ENCODE measurements around the gene SPDEF.

The SPDEF gene

DNA sequence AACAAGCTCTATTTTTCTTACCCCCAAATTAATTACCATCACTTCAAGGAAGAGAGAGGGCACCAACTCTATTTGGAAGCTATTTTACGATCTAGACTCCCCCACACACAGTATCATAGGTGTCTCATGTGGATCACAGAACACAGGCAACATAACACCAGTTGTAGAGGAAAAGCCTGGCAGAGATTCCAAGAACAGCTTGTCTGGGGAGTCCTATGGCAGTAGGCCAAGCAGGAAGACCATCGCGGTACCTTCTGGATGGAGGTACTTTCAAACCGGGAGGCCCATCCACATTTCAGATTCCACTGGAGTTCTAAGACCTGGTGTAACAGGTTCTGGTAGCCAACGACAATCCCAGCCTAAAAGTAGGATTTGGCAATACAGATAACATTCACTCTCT, 37.6 kb upstream of the SPDEF start:
- TF ChIP-seq, protein P1, sequence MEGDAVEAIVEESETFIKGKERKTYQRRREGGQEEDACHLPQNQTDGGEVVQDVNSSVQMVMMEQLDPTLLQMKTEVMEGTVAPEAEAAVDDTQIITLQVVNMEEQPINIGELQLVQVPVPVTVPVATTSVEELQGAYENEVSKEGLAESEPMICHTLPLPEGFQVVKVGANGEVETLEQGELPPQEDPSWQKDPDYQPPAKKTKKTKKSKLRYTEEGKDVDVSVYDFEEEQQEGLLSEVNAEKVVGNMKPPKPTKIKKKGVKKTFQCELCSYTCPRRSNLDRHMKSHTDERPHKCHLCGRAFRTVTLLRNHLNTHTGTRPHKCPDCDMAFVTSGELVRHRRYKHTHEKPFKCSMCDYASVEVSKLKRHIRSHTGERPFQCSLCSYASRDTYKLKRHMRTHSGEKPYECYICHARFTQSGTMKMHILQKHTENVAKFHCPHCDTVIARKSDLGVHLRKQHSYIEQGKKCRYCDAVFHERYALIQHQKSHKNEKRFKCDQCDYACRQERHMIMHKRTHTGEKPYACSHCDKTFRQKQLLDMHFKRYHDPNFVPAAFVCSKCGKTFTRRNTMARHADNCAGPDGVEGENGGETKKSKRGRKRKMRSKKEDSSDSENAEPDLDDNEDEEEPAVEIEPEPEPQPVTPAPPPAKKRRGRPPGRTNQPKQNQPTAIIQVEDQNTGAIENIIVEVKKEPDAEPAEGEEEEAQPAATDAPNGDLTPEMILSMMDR (IDR thresholded peaks at IDR 0.05; ENCODE audit: low read depth, low read length), result no peak
- peaks cover 23% of the 10 kb centered on the region for H3K36me3 ChIP-seq

GRCh38 chr6:34592208-34592952, 36.3 kb upstream of the SPDEF start:
- TF ChIP-seq, protein P1 (IDR thresholded peaks at IDR 0.05; ENCODE audit: low read depth, low read length), result no peak
- Histone ChIP-seq H3K4me3 (ENCODE audit: low read depth, low read length) (no peak overlapping the region), H3K27ac (no peak overlapping the region), H3K27me3 (ENCODE audit: insufficient read depth, low read depth, severe bottlenecking) (no peaks in the 10 kb centered on the region), H3K36me3 (peaks cover 36% of the 10 kb centered on the region), H3K9me3 (ENCODE audit: severe bottlenecking) (no peaks in the 10 kb centered on the region)
- DNase-seq, result no peak

More for the DNA sequence above, 37.6 kb upstream of the SPDEF start:
- H3K4me3 ChIP-seq (ENCODE audit: low read depth, low read length), result no peak overlapping the region
- H3K27ac ChIP-seq, result no peak overlapping the region
- no peaks in the 10 kb centered on the region for H3K27me3 ChIP-seq (ENCODE audit: insufficient read depth, low read depth, severe bottlenecking)
- H3K9me3 ChIP-seq (ENCODE audit: severe bottlenecking), result no peaks in the 10 kb centered on the region
- no peak for DNase-seq

GRCh38 chr6:34589691-34590090, 33.6 kb upstream of the SPDEF start:
- DNase-seq, result no peak
- H3K27ac ChIP-seq, result no peak overlapping the region
- H3K27me3 ChIP-seq (ENCODE audit: insufficient read depth, low read depth, severe bottlenecking), result no peaks in the 10 kb centered on the region
- H3K36me3 ChIP-seq, result peaks cover 50% of the 10 kb centered on the region
- no peaks in the 10 kb centered on the region for H3K9me3 ChIP-seq (ENCODE audit: severe bottlenecking)
- no peak overlapping the region for H3K4me3 ChIP-seq (ENCODE audit: low read depth, low read length)
- TF ChIP-seq, protein P1 (IDR thresholded peaks at IDR 0.05; ENCODE audit: low read depth, low read length), result peak; percentile 27; the same call in 1 of the 2 replicates

- no peak for DNase-seq
- no peak overlapping the region for H3K4me3 ChIP-seq (ENCODE audit: low read depth, low read length)
- TF ChIP-seq, protein P1 (IDR thresholded peaks at IDR 0.05; ENCODE audit: low read depth, low read length), result no peak
- H3K9me3 ChIP-seq (ENCODE audit: severe bottlenecking), result no peaks in the 10 kb centered on the region
- no peak overlapping the region for H3K27ac ChIP-seq
- H3K36me3 ChIP-seq, result peaks cover 50% of the 10 kb centered on the region
- no peaks in the 10 kb centered on the region for H3K27me3 ChIP-seq (ENCODE audit: insufficient read depth, low read depth, severe bottlenecking)
Observed at GRCh38 chr6:34589140-34589539, 33.0 kb upstream of the SPDEF start.

GRCh38 chr6:34587851-34588250, 31.7 kb upstream of the SPDEF start:
- no peaks in the 10 kb centered on the region for H3K27me3 ChIP-seq (ENCODE audit: insufficient read depth, low read depth, severe bottlenecking)
- no peaks in the 10 kb centered on the region for H3K9me3 ChIP-seq (ENCODE audit: severe bottlenecking)
- peaks cover 50% of the 10 kb centered on the region for H3K36me3 ChIP-seq
- H3K4me3 ChIP-seq (ENCODE audit: low read depth, low read length), result no peak overlapping the region
- no peak for DNase-seq
- no peak overlapping the region for H3K27ac ChIP-seq
- TF ChIP-seq, protein P1 (IDR thresholded peaks at IDR 0.05; ENCODE audit: low read depth, low read length), result no peak

- H3K36me3 ChIP-seq, result peaks cover 50% of the 10 kb centered on the region
- no peaks in the 10 kb centered on the region for H3K27me3 ChIP-seq (ENCODE audit: insufficient read depth, low read depth, severe bottlenecking)
- H3K9me3 ChIP-seq (ENCODE audit: severe bottlenecking), result no peaks in the 10 kb centered on the region
- TF ChIP-seq, protein P1 (IDR thresholded peaks at IDR 0.05; ENCODE audit: low read depth, low read length), result no peak
- no peak for DNase-seq
- no peak overlapping the region for H3K27ac ChIP-seq
- no peak overlapping the region for H3K4me3 ChIP-seq (ENCODE audit: low read depth, low read length)
Observed at GRCh38 chr6:34587325-34587724, 31.2 kb upstream of the SPDEF start.

Measured in WERI-Rb-1 (cell line).